Retina (tissue), 1 donor: ENCODE data around the gene TMPRSS3.
A peak's percentile ranks its signal among the peaks of the same experiment; 100 is the strongest.

Source experiments
- DNase-seq: peaks from one replicate; pipeline ENCODE4 v3.0.0-alpha.2; 2016

The TMPRSS3 gene

GRCh38 chr21:42395905-42396651, at the start of gene TMPRSS3:
Gene TMPRSS3 (minus strand): TSS chr21:42396052. CDS start chr21:42395417, 635 bp downstream.
- DNase-seq = no peak

GRCh38 chr21:42445311-42445710, 49.5 kb upstream of the TMPRSS3 start:
- DNase-seq = no peak

GRCh38 chr21:42444745-42445059, 48.9 kb upstream of the TMPRSS3 start:
- DNase-seq = no peak

DNA sequence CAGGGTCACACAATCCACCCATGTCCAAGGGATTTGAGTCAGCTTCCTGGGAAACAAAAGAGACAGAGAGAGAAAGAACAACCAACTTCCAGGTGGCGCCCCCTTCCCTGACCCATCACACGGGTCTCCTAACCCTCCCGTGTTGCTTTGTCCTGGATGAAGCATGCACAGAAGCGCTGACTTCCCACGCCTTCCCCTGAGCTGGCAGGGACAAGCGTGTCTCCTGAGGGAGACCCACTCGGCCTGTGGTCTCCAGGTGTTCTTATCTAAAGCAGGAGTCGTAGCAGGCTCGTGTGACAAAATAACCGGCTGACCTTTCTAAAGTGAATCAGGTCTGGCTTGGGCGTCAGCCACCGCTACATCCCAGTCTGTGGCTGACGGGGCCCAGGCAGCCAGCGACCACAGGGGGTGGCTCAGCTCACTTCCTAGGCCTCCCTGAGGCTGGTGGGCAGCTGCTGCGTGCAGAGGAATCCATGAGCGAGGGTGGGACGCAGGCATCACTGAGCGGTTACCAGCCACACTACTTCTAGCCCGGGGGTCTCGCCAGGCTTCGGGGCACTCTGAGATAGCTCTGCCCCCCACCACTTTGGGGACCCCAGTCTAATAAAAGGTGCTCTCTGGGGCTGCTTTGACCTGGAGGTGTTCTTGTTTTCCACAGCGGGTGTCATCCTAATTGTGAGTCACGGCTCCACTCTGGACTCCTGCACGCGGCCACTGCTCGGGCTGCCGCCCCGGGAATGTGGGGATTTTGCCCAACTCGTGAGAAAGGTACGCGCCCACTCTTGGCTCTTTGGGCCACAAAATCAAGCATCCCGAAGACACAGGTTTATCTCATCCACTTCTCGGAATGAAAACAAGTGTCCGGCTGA, 48.3 kb upstream of the TMPRSS3 start:
- peak; percentile 2 for DNase-seq

- no peak for DNase-seq
Measured at GRCh38 chr21:42443181-42443785, 47.4 kb upstream of the TMPRSS3 start.

GRCh38 chr21:42441963-42442362, 46.1 kb upstream of the TMPRSS3 start:
- no peak for DNase-seq

DNA sequence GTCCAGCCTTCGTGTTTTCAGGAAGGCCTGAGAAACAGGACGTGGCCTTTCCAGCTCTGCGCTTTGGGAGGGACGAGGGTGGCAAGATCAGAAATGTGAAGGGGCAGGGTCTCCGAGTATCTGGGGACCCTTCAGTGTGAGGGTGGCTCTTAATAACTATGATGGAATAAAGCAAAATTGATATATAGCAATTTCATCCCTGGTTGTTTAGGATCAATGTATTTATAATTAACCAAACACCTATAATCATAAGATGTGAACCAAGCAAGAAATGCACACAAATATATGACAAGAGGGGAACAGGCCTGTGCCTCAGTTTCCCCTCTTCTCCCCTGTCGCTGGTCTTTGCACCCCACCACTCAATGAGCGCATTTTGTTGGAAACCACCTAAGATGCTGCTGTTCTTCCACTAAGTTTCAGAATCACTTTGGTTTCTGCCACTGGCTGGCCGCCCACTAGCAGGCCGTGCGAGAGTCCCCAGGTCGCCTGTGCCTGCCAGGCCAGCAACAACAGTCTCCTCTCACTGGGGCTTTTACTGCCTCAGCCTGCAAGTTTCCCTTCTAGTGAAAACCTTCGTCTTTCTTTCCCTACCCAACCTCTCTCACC, 44.4 kb upstream of the TMPRSS3 start:
- no peak for DNase-seq

GRCh38 chr21:42439284-42440186, 43.7 kb upstream of the TMPRSS3 start:
- DNase-seq = no peak

- DNase-seq = no peak
Measured at GRCh38 chr21:42438316-42439205, 42.7 kb upstream of the TMPRSS3 start.

DNA sequence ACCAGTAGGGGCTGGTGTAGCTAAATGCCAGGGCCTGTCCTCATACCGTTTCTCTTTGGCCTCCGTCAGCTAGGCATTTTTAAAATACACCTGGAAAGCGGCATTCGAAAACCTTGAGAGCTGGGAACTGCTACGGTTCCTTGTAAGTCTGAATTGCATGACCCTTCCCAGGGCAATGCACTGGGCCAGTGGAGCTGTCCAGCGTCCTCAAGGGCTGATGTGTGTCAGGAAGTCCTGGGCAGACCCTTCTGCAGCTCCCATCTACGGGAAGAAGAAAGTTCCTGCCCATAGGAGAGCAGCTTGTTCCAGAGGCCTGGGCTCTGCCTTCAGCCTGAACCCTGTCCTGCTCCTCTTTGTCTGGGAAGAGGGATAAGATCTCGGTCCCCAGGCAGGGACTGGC, 41.9 kb upstream of the TMPRSS3 start:
- peak; percentile 5 for DNase-seq

- DNase-seq = no peak
Measured at GRCh38 chr21:42436914-42437313, 41.1 kb upstream of the TMPRSS3 start.

- no peak for DNase-seq
Measured at GRCh38 chr21:42435833-42436232, 40.0 kb upstream of the TMPRSS3 start.

- no peak for DNase-seq
Measured at GRCh38 chr21:42435401-42435800, 39.5 kb upstream of the TMPRSS3 start.

- DNase-seq = no peak
Measured at GRCh38 chr21:42434884-42435283, 39.0 kb upstream of the TMPRSS3 start.

DNA sequence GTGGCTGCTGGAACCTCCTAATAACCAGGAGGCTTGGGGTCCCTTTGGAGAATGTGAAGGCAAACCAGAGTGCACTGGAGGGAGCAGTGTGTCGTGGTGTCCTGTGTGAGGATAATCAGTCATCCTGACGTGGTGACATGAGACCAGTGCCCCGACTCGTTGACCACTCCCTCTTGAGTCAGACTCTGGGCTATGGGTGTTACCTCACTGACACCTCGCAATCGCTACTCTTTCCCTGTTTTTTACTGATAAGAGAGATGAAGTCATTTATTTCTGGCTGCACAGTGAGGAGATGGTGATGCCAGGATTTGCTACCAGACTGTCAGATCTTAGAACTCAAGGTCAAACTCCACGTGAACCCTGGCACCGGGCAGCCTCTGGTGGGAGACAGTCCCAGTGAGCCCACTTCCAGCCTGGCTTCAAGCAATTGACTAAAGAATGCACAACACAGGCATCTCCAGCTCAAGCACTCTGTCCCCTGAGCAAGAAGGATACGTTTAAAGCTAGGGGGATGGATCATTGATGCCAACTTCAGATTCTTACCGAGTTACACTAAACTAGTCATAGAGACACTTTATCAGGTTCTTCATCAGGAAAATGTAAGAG, 38.2 kb upstream of the TMPRSS3 start:
- no peak for DNase-seq

DNA sequence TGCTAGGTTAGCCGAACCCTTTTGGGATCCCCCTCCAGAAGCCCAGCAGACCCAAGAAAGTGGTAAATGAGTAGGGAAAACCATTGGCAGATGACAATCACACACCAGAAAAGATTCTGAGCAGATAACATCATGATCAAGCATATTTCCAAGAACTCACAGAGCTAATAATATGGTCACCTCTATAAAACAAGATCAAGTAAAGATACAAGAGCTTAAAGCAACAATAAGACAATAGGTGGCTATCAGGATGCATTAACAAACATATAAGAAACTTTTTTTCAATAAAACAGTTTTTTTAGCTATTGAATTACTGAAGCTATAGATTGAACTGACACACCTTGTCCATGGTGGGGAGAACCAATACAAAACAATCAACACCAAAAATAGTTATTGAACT, 36.8 kb upstream of the TMPRSS3 start:
- DNase-seq = no peak

- no peak for DNase-seq
Measured at GRCh38 chr21:42431196-42431595, 35.3 kb upstream of the TMPRSS3 start.

GRCh38 chr21:42430521-42430920, 34.7 kb upstream of the TMPRSS3 start:
- no peak for DNase-seq

- DNase-seq = no peak
Measured at GRCh38 chr21:42429856-42430255, 34.0 kb upstream of the TMPRSS3 start.

DNA sequence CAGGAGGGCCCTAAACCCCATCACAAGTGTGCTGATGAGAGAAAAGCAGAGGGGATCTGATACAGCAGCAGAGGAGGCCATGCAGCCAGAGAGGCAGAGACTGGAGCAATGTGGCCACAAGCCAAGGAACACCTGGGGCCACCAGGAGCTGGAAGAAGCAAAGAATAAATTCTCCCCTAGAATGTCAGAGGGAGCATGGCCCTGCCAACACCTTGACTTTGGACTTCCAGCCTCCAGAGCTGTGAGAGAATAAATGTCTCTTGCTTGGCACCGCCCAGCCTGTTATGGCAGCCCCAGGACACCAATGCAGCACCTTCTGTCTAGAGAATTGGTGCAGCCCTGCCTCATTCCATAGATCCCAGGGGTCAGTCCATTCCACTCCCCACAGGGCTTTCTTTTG, 33.2 kb upstream of the TMPRSS3 start:
- DNase-seq = no peak
